ENCODE results near the gene RNU2-1.

DNA sequence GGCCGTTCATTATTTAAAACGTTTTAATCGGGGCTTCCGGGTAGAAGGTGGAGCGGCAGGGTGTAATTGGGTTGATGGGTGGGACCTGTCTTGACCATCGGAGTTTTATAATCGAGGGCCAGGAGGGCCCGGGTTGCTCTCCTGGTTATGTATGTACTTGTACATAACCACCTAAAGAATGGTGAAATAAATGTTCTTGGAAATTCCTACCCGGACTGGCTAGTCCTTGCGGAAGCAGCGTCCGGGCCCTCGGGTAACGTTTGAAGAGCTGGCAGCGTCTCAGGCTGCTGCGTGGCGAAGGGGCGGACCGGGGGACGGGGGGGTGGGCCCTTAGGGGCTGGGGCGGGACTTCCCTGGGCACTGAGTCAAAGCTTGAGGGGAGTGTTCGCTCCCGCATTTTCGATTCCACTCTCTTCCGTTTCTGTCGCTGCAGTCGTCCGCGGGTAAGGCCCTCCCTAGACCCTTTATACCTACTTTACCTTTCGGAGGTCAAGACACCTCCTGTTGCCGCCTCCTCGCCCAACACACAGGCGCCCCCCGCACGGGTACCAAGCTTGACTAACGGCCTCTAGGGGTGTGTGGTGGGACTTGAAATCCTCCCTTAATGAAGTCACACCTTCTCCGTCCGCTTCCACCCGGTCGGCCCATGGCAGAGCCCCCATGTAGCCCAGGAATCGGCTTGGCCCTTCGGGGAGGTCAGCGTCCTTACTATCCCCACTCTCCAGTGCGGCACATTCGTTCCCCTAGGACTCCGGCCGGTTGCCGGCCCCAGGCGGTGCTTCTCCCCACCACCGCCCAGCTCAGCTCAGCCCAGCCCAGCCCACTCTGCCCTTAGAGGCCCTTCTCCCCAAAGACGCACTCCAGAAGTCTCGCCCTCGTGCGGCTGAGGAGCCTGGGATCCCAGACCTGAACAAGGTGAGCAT, 22.0 kb downstream of the RNU2-1 start, which contains the start of gene TMEM106A:
- TF ChIP-seq, protein P1, sequence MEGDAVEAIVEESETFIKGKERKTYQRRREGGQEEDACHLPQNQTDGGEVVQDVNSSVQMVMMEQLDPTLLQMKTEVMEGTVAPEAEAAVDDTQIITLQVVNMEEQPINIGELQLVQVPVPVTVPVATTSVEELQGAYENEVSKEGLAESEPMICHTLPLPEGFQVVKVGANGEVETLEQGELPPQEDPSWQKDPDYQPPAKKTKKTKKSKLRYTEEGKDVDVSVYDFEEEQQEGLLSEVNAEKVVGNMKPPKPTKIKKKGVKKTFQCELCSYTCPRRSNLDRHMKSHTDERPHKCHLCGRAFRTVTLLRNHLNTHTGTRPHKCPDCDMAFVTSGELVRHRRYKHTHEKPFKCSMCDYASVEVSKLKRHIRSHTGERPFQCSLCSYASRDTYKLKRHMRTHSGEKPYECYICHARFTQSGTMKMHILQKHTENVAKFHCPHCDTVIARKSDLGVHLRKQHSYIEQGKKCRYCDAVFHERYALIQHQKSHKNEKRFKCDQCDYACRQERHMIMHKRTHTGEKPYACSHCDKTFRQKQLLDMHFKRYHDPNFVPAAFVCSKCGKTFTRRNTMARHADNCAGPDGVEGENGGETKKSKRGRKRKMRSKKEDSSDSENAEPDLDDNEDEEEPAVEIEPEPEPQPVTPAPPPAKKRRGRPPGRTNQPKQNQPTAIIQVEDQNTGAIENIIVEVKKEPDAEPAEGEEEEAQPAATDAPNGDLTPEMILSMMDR (IDR thresholded peaks at IDR 0.05; ENCODE audit: poor library complexity, severe bottlenecking): no peak
- no peak for TF ChIP-seq POLR2AphosphoS5 (IDR thresholded peaks at IDR 0.05)

All from neural cell (in vitro differentiated cells).